ENCODE measurements around the gene ASPHD2.
A peak's percentile ranks its signal among the peaks of the same experiment; 100 is the strongest.

Gene ASPHD2

DNA sequence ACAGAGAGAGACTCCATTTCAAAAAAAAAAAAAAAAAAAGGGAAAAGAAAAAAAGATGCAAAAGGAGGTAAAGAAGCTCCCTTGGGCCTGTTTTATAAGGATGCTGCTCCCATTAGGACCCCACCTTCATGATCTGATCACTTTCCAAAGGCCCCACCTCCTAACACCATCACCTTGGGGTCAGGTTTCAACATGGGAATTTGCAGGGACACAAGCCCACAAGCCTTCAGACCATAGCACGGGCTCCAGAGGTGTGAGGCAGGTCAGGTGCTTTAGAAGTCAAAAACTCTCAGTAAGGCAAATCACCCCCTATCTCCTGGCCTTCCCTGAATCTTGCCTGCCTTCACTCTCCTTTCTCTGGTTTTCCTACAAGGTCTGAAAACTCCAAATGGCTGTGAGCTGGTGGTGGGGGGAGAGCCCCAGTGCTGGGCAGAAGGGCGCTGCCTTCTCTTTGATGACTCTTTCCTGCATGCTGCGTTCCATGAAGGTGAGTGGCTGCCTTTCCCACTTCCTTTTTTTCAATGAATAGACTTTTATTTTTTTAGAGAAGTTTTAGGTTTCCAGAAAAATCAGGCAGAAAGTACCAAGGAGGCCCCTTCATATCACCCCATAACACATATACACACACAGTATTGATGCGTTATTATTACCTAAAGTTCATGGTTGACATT, 13.2 kb downstream of the ASPHD2 start:
- H2AFZ ChIP-seq (ENCODE audit: insufficient read depth, low read length, poor library complexity) = no peak overlapping the region
- DNase-seq = no peak

GRCh38 chr22:26443901-26444690, 15.0 kb downstream of the ASPHD2 start:
- Histone ChIP-seq H3K9me3 (ENCODE audit: insufficient read depth, low read depth, low read length) (peaks cover 2% of the 10 kb centered on the region), H2AK5ac (ENCODE audit: low read length) (peak overlapping the region; percentile 91), H3K23ac (ENCODE audit: low read length) (no peak overlapping the region), H3K4me1 (ENCODE audit: control insufficient read depth in 1 of 2, insufficient read depth in 2 of 2, low read length in 2 of 2) (peaks cover 18 to 24% of the 10 kb centered on the region in 2 experiments), H3K36me3 (ENCODE audit: control insufficient read depth in 1 of 2, insufficient read depth in 2 of 2, low read length in 2 of 2) (peaks cover 3 to 8% of the 10 kb centered on the region in 2 experiments), H3K27me3 (ENCODE audit: insufficient read depth, low read length) (no peaks in the 10 kb centered on the region), H4K91ac (ENCODE audit: low read depth, low read length) (peak overlapping the region; percentile 88), H3K4me2 (ENCODE audit: low read length) (no peak overlapping the region), H3K9ac (ENCODE audit: low read length) (no peak overlapping the region), H2AFZ (ENCODE audit: insufficient read depth, low read length, poor library complexity) (no peak overlapping the region), H3K27ac (ENCODE audit: low read depth, low read length) (peak overlapping the region; percentile 76), H3K14ac (ENCODE audit: low read length) (peak overlapping the region; percentile 49), H2BK5ac (ENCODE audit: low read depth, low read length, poor library complexity) (peak overlapping the region; percentile 34), H3K4me3 (ENCODE audit: low read depth, low read length) (no peak overlapping the region), H4K8ac (ENCODE audit: low read depth, low read length) (peak overlapping the region; percentile 54), H3K18ac (ENCODE audit: low read length) (peak overlapping the region; percentile 76), H2BK12ac (ENCODE audit: low read length) (peak overlapping the region; percentile 59), H4K12ac (ENCODE audit: low read depth, low read length) (no peak overlapping the region), H3K79me1 (ENCODE audit: low read length) (peaks cover 9% of the 10 kb centered on the region), H3K4ac (ENCODE audit: low read depth, low read length) (no peak overlapping the region), H2BK120ac (ENCODE audit: insufficient read depth, low read length, poor library complexity) (peak overlapping the region; percentile 67), H3K79me2 (ENCODE audit: control insufficient read depth, insufficient read depth, low read length, poor library complexity) (peaks cover 2% of the 10 kb centered on the region)
- no peak for DNase-seq
- WGBS (ENCODE audit: extremely low coverage, insufficient coverage, insufficient read length) = no CpG with 5 or more reads among the region's 16 CpGs

More for the DNA sequence above, 13.2 kb downstream of the ASPHD2 start:
- no peak overlapping the region for H2AK5ac ChIP-seq (ENCODE audit: low read length)
- H3K4me2 ChIP-seq (ENCODE audit: low read length) = no peak overlapping the region
- no CpG with 5 or more reads among the region's 4 CpGs for WGBS (ENCODE audit: extremely low coverage, insufficient coverage, insufficient read length)
- H3K9ac ChIP-seq (ENCODE audit: low read length) = no peak overlapping the region
- H3K79me1 ChIP-seq (ENCODE audit: low read length) = peaks cover 9% of the 10 kb centered on the region
- H3K18ac ChIP-seq (ENCODE audit: low read length) = no peak overlapping the region
- H3K27ac ChIP-seq (ENCODE audit: low read depth, low read length) = no peak overlapping the region
- H3K79me2 ChIP-seq (ENCODE audit: control insufficient read depth, insufficient read depth, low read length, poor library complexity) = peaks cover 2% of the 10 kb centered on the region
- peaks cover 18 to 24% of the 10 kb centered on the region in 2 experiments for H3K4me1 ChIP-seq (ENCODE audit: control insufficient read depth in 1 of 2, insufficient read depth in 2 of 2, low read length in 2 of 2)
- no peak overlapping the region for H4K8ac ChIP-seq (ENCODE audit: low read depth, low read length)
- H4K12ac ChIP-seq (ENCODE audit: low read depth, low read length) = no peak overlapping the region
- H4K91ac ChIP-seq (ENCODE audit: low read depth, low read length) = no peak overlapping the region
- H3K36me3 ChIP-seq (ENCODE audit: control insufficient read depth in 1 of 2, insufficient read depth in 2 of 2, low read length in 2 of 2) = peaks cover 4 to 8% of the 10 kb centered on the region in 2 experiments
- H3K27me3 ChIP-seq (ENCODE audit: insufficient read depth, low read length) = no peaks in the 10 kb centered on the region
- no peak overlapping the region for H3K4ac ChIP-seq (ENCODE audit: low read depth, low read length)
- H3K23ac ChIP-seq (ENCODE audit: low read length) = no peak overlapping the region
- H3K4me3 ChIP-seq (ENCODE audit: low read depth, low read length) = no peak overlapping the region
- H2BK5ac ChIP-seq (ENCODE audit: low read depth, low read length, poor library complexity) = no peak overlapping the region
- H2BK120ac ChIP-seq (ENCODE audit: insufficient read depth, low read length, poor library complexity) = no peak overlapping the region
- no peak overlapping the region for H3K14ac ChIP-seq (ENCODE audit: low read length)
- peaks cover 2% of the 10 kb centered on the region for H3K9me3 ChIP-seq (ENCODE audit: insufficient read depth, low read depth, low read length)
- no peak overlapping the region for H2BK12ac ChIP-seq (ENCODE audit: low read length)

GRCh38 chr22:26444777-26445176, 15.7 kb downstream of the ASPHD2 start:
- no peak overlapping the region for H2AFZ ChIP-seq (ENCODE audit: insufficient read depth, low read length, poor library complexity)
- peaks cover 2% of the 10 kb centered on the region for H3K79me2 ChIP-seq (ENCODE audit: control insufficient read depth, insufficient read depth, low read length, poor library complexity)
- no peak overlapping the region for H2BK12ac ChIP-seq (ENCODE audit: low read length)
- peak overlapping the region; percentile 52 for H4K91ac ChIP-seq (ENCODE audit: low read depth, low read length)
- H2AK5ac ChIP-seq (ENCODE audit: low read length) = no peak overlapping the region
- no peak overlapping the region for H2BK5ac ChIP-seq (ENCODE audit: low read depth, low read length, poor library complexity)
- no CpG with 5 or more reads among the region's 8 CpGs for WGBS (ENCODE audit: extremely low coverage, insufficient coverage, insufficient read length)
- H3K18ac ChIP-seq (ENCODE audit: low read length) = no peak overlapping the region
- peak overlapping the region; percentile 76 for H3K27ac ChIP-seq (ENCODE audit: low read depth, low read length)
- H3K36me3 ChIP-seq (ENCODE audit: control insufficient read depth in 1 of 2, insufficient read depth in 2 of 2, low read length in 2 of 2) = peaks cover 6 to 11% of the 10 kb centered on the region in 2 experiments
- H3K4me2 ChIP-seq (ENCODE audit: low read length) = no peak overlapping the region
- peaks cover 9% of the 10 kb centered on the region for H3K79me1 ChIP-seq (ENCODE audit: low read length)
- H3K4me1 ChIP-seq (ENCODE audit: control insufficient read depth in 1 of 2, insufficient read depth in 2 of 2, low read length in 2 of 2) = peaks cover 18 to 24% of the 10 kb centered on the region in 2 experiments
- H3K23ac ChIP-seq (ENCODE audit: low read length) = no peak overlapping the region
- no peaks in the 10 kb centered on the region for H3K27me3 ChIP-seq (ENCODE audit: insufficient read depth, low read length)
- no peak overlapping the region for H3K4ac ChIP-seq (ENCODE audit: low read depth, low read length)
- H2BK120ac ChIP-seq (ENCODE audit: insufficient read depth, low read length, poor library complexity) = peak overlapping the region; percentile 5
- peak; percentile 90 to 96 for DNase-seq
- no peak overlapping the region for H4K8ac ChIP-seq (ENCODE audit: low read depth, low read length)
- no peak overlapping the region for H4K12ac ChIP-seq (ENCODE audit: low read depth, low read length)
- H3K4me3 ChIP-seq (ENCODE audit: low read depth, low read length) = no peak overlapping the region
- H3K14ac ChIP-seq (ENCODE audit: low read length) = peak overlapping the region; percentile 45
- H3K9me3 ChIP-seq (ENCODE audit: insufficient read depth, low read depth, low read length) = peaks cover 2% of the 10 kb centered on the region
- no peak overlapping the region for H3K9ac ChIP-seq (ENCODE audit: low read length)

- Histone ChIP-seq H4K91ac (ENCODE audit: low read depth, low read length) (peak overlapping the region; percentile 52), H3K23ac (ENCODE audit: low read length) (no peak overlapping the region), H3K18ac (ENCODE audit: low read length) (peak overlapping the region; percentile 6), H2BK5ac (ENCODE audit: low read depth, low read length, poor library complexity) (no peak overlapping the region), H3K4me2 (ENCODE audit: low read length) (no peak overlapping the region), H2AK5ac (ENCODE audit: low read length) (peak overlapping the region; percentile 50), H2BK120ac (ENCODE audit: insufficient read depth, low read length, poor library complexity) (peak overlapping the region; percentile 5), H3K79me2 (ENCODE audit: control insufficient read depth, insufficient read depth, low read length, poor library complexity) (peaks cover 2% of the 10 kb centered on the region), H3K4me3 (ENCODE audit: low read depth, low read length) (no peak overlapping the region), H3K4ac (ENCODE audit: low read depth, low read length) (peak overlapping the region; percentile 9), H4K12ac (ENCODE audit: low read depth, low read length) (no peak overlapping the region), H3K27ac (ENCODE audit: low read depth, low read length) (peak overlapping the region; percentile 76), H2AFZ (ENCODE audit: insufficient read depth, low read length, poor library complexity) (no peak overlapping the region), H3K9ac (ENCODE audit: low read length) (no peak overlapping the region), H3K14ac (ENCODE audit: low read length) (peak overlapping the region; percentile 16), H3K36me3 (ENCODE audit: control insufficient read depth in 1 of 2, insufficient read depth in 2 of 2, low read length in 2 of 2) (peaks cover 8 to 14% of the 10 kb centered on the region in 2 experiments), H3K9me3 (ENCODE audit: insufficient read depth, low read depth, low read length) (peaks cover 2% of the 10 kb centered on the region), H4K8ac (ENCODE audit: low read depth, low read length) (peak overlapping the region; percentile 26), H2BK12ac (ENCODE audit: low read length) (peak overlapping the region; percentile 10), H3K79me1 (ENCODE audit: low read length) (peaks cover 9% of the 10 kb centered on the region), H3K4me1 (ENCODE audit: control insufficient read depth in 1 of 2, insufficient read depth in 2 of 2, low read length in 2 of 2) (peaks cover 18 to 24% of the 10 kb centered on the region in 2 experiments), H3K27me3 (ENCODE audit: insufficient read depth, low read length) (no peaks in the 10 kb centered on the region)
- WGBS (ENCODE audit: extremely low coverage, insufficient coverage, insufficient read length) = no CpG with 5 or more reads among the region's 15 CpGs
- DNase-seq = no peak
Observed at GRCh38 chr22:26445577-26446275, 16.7 kb downstream of the ASPHD2 start.
